Muscle layer of colon (tissue), 2 donors: Measurements from ENCODE around the gene DLG1.

Source experiments
- H3K27ac ChIP-seq: one replicate; pipeline ENCODE4 v1.7.0; 2013; ENCODE audit warnings: low read depth, mild to moderate bottlenecking, low read length, moderate library complexity
- H3K27me3 ChIP-seq, 2 donors: one replicate each; pipeline ENCODE4 v1.7.0; 2013; ENCODE audit warnings: low read length in 2 of 2, mild to moderate bottlenecking in 2 of 2; ENCODE audit not compliant: insufficient read depth in 2 of 2, control insufficient read depth in 1 of 2
- H3K36me3 ChIP-seq: one replicate; pipeline ENCODE4 v1.7.0; 2013; ENCODE audit warnings: mild to moderate bottlenecking, low read length; ENCODE audit not compliant: insufficient read depth
- H3K4me1 ChIP-seq: one replicate; pipeline ENCODE4 v1.7.0; 2013; ENCODE audit warnings: mild to moderate bottlenecking, low read length; ENCODE audit not compliant: insufficient read depth
- H3K4me3 ChIP-seq, 2 donors: one replicate each; pipeline ENCODE4 v1.7.0; 2013; ENCODE audit warnings: low read length in 2 of 2, low read depth in 1 of 2, mild to moderate bottlenecking in 1 of 2, moderate library complexity in 1 of 2
- H3K9ac ChIP-seq: one replicate; pipeline ENCODE4 v1.7.0; 2013; ENCODE audit warnings: low read length
- H3K9me3 ChIP-seq: one replicate; pipeline ENCODE4 v1.7.0; 2013; ENCODE audit warnings: mild to moderate bottlenecking, low read length
- donor health status: abdominal sarcoma.
- donor health status: Adenocarcinoma of cecum.

Gene DLG1

DNA sequence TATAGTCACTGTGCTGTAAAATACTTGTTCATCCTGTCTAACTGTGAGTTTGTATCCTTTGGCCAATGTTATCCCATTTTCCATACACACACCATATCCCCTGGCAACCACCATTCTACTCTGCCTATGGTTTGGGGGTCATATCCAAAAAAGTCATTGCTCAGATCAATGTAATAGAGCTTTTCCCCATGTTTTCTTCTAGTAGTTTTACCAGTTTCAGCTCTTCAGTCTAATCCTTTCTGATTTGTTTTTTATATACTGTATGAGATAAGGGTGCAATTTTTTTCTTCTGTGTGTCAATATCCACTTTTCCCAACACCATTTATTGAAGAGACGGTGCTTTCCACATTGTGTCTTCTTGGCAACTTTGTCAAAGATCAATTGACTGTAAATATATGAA lies 14.0 kb upstream of the DLG1 start:
- no peaks in the 10 kb centered on the region for H3K36me3 ChIP-seq
- H3K9me3 ChIP-seq: no peaks in the 10 kb centered on the region
- H3K4me3 ChIP-seq: no peak overlapping the region
- H3K27me3 ChIP-seq: no peaks in the 10 kb centered on the region
- peaks cover 6% of the 10 kb centered on the region for H3K4me1 ChIP-seq
- H3K9ac ChIP-seq: no peak overlapping the region
- no peak overlapping the region for H3K27ac ChIP-seq

DNA sequence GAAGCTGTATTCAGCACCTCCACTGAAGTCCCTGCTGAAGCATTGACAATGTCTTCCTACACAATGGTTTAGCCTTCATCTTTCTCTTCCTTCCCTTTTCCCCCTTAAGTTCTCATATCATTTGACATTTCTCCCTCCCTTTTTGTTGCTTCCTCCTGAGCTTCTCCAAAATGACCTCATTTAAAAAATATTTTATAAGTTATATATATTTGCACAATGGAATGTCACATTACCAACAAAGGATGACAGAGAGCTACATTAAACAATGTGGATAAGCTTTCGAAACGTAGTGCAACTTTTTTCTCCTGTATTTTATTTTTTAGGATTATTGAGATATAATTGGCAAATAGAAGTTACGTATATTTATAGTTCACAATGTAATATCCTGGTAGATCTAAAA lies 13.2 kb upstream of the DLG1 start:
- H3K36me3 ChIP-seq: no peaks in the 10 kb centered on the region
- peaks cover 6% of the 10 kb centered on the region for H3K4me1 ChIP-seq
- H3K27me3 ChIP-seq: no peaks in the 10 kb centered on the region
- no peaks in the 10 kb centered on the region for H3K9me3 ChIP-seq
- no peak overlapping the region for H3K9ac ChIP-seq
- H3K27ac ChIP-seq: no peak overlapping the region
- H3K4me3 ChIP-seq: no peak overlapping the region

DNA sequence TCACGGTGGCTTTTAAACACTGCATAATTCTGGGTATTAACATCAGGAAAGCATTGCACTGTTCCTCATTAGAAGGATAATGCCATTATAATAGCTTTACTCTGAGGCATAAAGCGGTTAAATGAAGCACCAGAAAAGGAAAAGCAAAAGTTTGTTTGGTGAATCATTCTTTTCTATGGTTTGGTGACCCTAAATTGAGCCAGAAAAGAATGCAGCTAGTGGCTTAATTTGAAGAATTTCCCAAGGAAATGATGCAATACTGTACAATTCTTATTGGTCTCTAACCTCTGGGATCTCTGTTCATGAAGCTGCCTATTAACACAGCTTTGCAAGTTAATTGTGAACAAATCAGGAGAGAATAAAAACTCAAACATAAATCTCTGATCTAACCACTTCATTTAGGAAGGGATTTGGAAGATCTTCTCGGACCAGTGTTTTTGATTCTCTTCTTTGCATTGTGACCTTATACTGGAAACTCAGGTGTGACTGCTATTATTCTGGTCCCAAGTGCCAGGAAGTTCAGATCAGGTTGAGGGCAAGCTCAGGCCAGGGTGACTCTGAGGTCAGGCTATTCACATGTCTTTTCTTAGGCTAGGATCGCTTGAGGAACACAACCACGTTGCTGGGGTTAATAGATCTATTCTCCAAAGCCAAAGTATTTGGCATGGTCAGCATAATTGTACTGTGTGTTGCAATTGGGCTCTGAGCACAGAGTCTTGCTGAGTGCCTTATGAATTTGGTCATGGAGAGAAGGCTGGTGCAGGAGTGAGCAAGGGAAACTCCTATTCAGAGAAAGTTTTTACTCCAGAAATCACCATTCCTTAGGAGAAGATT lies 11.3 kb upstream of the DLG1 start:
- Histone ChIP-seq H3K4me1 (peaks cover 6% of the 10 kb centered on the region), H3K9me3 (no peaks in the 10 kb centered on the region), H3K27ac (no peak overlapping the region), H3K27me3 (no peaks in the 10 kb centered on the region), H3K4me3 (no peak overlapping the region), H3K9ac (no peak overlapping the region), H3K36me3 (no peaks in the 10 kb centered on the region)

DNA sequence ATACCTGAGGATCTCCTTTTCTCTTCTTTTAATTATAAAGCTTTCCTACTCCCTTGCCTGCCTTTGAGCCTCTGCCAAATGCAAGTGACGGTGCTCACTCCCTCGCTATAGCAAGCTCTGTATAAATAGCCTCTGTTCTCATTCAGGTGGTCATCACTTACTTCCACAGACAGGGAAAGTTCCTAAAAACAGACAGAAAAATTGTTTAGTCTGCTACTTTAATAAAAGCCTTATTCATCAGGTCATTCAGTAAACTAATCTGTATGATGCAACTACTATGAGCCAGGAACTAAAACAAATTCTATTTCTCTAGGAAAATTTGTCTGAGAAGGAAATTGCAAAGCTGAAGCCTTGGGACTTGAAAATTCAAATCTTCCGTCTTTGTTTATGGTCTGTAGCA lies 10.2 kb upstream of the DLG1 start:
- H3K27me3 ChIP-seq: no peaks in the 10 kb centered on the region
- peaks cover 6% of the 10 kb centered on the region for H3K4me1 ChIP-seq
- no peak overlapping the region for H3K4me3 ChIP-seq
- no peaks in the 10 kb centered on the region for H3K36me3 ChIP-seq
- H3K9me3 ChIP-seq: no peaks in the 10 kb centered on the region
- H3K27ac ChIP-seq: no peak overlapping the region
- H3K9ac ChIP-seq: no peak overlapping the region

DNA sequence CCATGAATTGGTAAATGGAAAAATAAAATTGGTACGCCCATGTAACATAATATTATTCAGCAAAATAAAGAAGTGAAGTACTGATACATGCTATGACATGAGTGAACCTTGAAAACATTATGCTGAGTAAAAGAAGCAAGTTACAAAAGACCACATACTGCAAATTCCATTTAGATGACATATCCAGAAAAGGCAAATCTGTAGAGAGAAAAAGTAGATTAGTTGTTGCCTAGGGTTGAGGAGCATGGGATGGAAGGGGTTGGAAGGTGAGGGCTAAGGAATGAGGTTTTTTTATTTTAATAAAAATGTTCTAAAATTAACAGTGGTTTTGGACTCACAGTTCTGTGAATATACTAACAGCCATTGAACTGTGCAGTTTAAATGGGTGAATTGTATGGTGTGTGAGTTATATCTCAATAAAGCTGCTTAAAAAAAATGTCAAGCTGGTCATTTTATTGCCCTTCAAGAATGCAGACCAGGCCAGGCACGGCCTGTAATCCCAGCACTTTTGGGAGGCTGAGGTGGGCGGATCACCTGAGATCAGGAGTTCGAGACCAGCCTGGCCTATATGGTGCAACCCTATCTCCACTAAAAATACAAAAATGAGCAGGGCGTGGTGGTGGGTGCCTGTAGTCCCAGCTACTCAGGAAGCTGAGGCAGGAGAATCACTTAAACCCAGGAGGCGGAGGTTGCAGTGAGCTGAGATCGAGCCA lies 8.1 kb upstream of the DLG1 start:
- Histone ChIP-seq H3K36me3 (no peaks in the 10 kb centered on the region), H3K9ac (no peak overlapping the region)

DNA sequence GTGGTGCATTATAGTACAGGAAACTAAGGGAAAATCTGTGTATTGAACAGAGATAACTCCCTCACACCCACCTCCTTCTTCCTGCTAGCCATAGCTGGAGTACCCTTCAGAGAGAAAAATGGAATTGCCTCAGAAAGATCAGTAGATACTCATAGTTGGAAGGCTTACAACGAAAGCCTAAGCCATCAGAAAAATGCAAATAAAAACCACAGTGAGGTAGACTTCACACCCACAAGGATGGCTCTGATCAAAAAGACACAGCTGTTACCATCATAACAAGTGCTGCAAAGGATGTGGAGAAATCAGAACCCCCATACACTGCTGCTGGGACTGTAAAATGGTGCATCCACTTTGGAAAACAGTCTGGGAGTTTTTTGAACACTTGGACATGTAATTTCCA lies 7.4 kb upstream of the DLG1 start:
- Histone ChIP-seq H3K9ac (no peak overlapping the region), H3K27me3 (no peaks in the 10 kb centered on the region), H3K9me3 (no peaks in the 10 kb centered on the region), H3K4me3 (no peak overlapping the region), H3K36me3 (no peaks in the 10 kb centered on the region), H3K27ac (no peak overlapping the region), H3K4me1 (peaks cover 6% of the 10 kb centered on the region)

More for the DNA sequence above, 8.1 kb upstream of the DLG1 start:
- Histone ChIP-seq H3K27me3 (no peaks in the 10 kb centered on the region), H3K4me1 (peaks cover 6% of the 10 kb centered on the region), H3K9me3 (no peaks in the 10 kb centered on the region), H3K27ac (no peak overlapping the region), H3K4me3 (no peak overlapping the region)

DNA sequence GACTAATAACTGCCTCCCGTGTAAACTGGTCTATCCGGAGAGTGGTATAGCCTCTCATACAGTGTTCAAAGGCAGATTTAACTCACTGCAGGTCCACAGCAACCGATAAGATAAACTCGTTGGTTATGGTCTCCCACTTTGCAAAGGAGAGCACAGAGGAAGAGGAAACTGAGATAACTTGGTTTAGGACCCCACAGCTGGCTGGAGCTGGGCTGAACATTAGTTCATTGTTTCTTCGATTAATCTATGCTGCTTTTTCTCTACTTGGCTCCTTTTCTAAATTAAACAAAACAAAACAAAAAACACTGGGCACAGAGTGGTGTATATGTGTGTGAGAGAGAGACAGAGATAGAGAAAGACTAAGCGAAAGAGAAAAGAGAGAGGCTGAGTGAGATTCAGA lies 5.0 kb upstream of the DLG1 start:
- H3K9me3 ChIP-seq: no peaks in the 10 kb centered on the region
- H3K27me3 ChIP-seq: no peaks in the 10 kb centered on the region
- no peak overlapping the region for H3K9ac ChIP-seq
- no peaks in the 10 kb centered on the region for H3K36me3 ChIP-seq
- peaks cover 11% of the 10 kb centered on the region for H3K4me1 ChIP-seq
- no peak overlapping the region for H3K27ac ChIP-seq
- no peak overlapping the region for H3K4me3 ChIP-seq

DNA sequence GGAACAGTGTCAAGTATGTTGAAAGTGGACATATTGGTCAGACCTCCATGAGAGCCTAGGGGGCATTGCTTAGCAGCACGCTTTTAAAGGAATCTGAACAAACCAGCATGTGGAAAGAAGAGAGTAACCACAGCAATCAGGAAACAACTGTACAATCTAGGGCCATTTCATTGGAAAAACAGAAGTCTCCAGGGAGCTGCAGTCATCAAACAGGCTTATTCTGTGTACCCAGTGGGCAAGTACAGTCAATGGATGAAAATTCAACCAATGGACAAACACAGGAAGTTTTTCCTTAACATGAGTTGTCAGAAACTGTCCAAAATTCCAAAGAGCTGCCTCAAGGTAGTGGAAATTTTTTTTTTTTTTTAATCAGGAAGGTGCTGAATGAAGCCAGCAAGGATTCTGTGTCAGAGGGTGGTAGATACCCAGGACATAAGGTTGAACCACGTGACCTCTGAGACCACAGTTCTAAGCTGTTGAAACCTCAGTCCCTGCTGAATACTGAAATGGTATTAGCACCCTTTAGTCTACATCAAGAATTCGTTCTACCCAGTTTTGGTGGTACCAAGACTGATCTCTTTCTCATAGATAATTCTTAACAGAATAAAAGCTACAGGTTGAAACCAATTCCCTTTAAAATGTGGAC lies 4.4 kb upstream of the DLG1 start:
- H3K9me3 ChIP-seq: no peaks in the 10 kb centered on the region
- H3K4me3 ChIP-seq: no peak overlapping the region
- no peak overlapping the region for H3K27ac ChIP-seq
- H3K27me3 ChIP-seq: no peaks in the 10 kb centered on the region
- no peak overlapping the region for H3K9ac ChIP-seq
- H3K4me1 ChIP-seq: peaks cover 11% of the 10 kb centered on the region
- no peaks in the 10 kb centered on the region for H3K36me3 ChIP-seq

DNA sequence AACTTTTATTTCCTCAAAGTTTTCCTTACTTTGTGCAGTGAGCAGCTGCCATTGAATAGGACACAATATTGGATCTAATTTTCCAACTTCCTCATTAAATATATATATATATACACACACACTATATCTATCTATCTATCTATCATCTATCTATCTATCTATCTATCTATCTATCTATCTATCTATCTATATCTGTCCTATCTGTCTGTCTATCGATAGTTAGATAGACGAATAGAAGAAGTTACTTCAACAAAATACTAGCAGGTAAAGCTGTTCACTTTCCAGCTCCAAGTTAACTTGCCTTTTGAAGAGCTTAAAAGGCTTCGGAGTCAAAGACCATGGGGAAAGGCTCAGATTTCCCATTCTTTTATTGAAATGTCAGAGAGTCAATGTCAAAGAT lies 3.6 kb upstream of the DLG1 start:
- Histone ChIP-seq H3K4me3 (no peak overlapping the region), H3K27ac (no peak overlapping the region), H3K9me3 (no peaks in the 10 kb centered on the region), H3K36me3 (no peaks in the 10 kb centered on the region), H3K9ac (no peak overlapping the region), H3K27me3 (no peaks in the 10 kb centered on the region), H3K4me1 (peaks cover 11% of the 10 kb centered on the region)

DNA sequence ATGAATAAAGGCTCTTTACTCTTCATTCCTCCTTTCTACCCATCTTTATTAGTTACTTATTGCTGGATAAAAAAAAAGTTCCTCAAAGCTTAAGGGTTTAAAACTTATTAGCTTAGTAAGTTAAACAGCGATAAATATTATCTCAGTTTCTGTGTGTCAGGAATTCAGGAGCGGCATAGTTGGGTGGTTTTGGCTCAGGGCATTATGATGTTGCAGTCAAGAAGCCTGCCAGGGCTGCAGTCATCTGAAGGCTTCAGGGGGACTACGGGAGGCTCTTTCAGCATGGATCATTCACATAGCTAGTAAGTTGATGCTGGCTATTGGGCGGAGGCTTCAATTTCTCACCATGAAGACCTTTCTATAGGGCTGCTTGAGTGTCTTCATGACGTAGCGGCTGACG lies 1.9 kb upstream of the DLG1 start:
- Histone ChIP-seq H3K4me1 (peaks cover 21% of the 10 kb centered on the region), H3K27ac (no peak overlapping the region), H3K4me3 (no peak overlapping the region), H3K9me3 (no peaks in the 10 kb centered on the region), H3K9ac (no peak overlapping the region), H3K27me3 (no peaks in the 10 kb centered on the region), H3K36me3 (no peaks in the 10 kb centered on the region)

DNA sequence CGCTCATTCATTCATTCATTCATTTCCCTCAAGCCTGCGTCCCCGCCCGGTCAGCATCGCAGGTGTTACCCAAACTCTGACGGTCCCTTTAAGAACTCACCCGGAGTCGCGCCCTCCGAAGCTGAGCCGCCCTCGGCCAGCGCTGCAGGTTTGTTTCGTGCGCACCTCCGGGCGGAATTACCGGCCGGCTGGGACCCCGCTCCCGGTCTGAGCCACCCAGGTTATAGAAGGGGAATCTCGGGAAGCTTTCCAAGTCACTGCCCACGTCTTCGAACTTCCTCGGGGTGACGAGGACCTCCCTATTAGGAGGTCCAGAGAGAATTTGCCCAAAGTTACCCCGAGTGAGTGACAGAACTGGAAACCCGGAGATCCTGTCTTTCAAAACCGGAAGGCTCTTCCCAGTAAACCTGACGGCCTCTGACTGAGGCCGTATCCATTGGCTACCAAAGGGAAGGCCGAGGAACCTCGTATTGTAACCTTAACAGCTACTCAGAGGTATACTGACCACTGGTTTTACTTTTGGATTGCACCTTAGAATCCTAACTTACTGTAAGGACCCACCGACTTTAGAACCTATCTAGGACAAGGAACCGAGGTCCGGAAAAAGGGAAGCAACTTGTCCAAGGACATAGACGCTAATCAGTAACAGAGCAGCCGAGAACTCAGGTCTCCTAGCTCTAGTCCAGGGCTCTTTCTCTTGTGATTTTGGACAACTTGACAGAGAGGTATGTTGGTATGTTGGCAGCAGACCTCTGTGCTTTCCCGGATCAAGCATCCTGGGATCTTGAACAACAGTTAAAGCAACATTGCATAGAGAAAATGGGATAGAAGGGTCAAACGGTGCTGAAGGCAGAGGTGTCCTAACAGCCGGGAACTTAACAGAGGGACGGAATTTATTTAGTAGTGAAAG lies 788 bp upstream of the DLG1 start:
- no peaks in the 10 kb centered on the region for H3K36me3 ChIP-seq
- no peak overlapping the region for H3K9ac ChIP-seq
- peak overlapping the region; percentile 88 for H3K27ac ChIP-seq
- no peaks in the 10 kb centered on the region for H3K9me3 ChIP-seq
- H3K4me1 ChIP-seq: peaks cover 21% of the 10 kb centered on the region
- no peaks in the 10 kb centered on the region for H3K27me3 ChIP-seq
- peak overlapping the region; percentile 93 to 98 for H3K4me3 ChIP-seq
